Endodermal cell (in vitro differentiated cells): ENCODE data around the gene TIAM2. TPM values are rescaled to one million over a fixed set of nuclear protein-coding genes. Genes with fewer than 3 reads are reported as not detected.

Experiments
- DNase-seq: peaks from one replicate; pipeline ENCODE4 v3.0.0-alpha.2; 2017
- H3K27ac ChIP-seq: 2 replicates; pipeline ENCODE4 v1.5.1; 2013; ENCODE audit warnings: mild to moderate bottlenecking, low read depth, low read length, moderate library complexity
- H3K27me3 ChIP-seq: 2 replicates; pipeline ENCODE4 v1.6.1; 2013; ENCODE audit warnings: mild to moderate bottlenecking, low read length, moderate library complexity; ENCODE audit not compliant: insufficient read depth, control insufficient read depth, poor library complexity, severe bottlenecking
- H3K36me3 ChIP-seq: 2 replicates; pipeline ENCODE4 v1.7.0; 2013; ENCODE audit warnings: mild to moderate bottlenecking, low read length, moderate library complexity; ENCODE audit not compliant: control insufficient read depth, insufficient read depth
- H3K4me1 ChIP-seq: one replicate; pipeline ENCODE4 v1.7.0; 2013; ENCODE audit warnings: low read length; ENCODE audit not compliant: control insufficient read depth, insufficient read depth
- H3K4me3 ChIP-seq: 2 replicates; pipeline ENCODE4 v1.5.1; 2013; ENCODE audit warnings: mild to moderate bottlenecking, low read length, moderate library complexity
- H3K9ac ChIP-seq: 2 replicates; pipeline ENCODE4 v1.6.1; 2013; ENCODE audit warnings: mild to moderate bottlenecking, low read length, moderate library complexity; ENCODE audit not compliant: poor library complexity, severe bottlenecking; ENCODE audit errors: extremely low read depth
- H3K9me3 ChIP-seq: 2 replicates; pipeline ENCODE4 v1.6.1; 2013; ENCODE audit warnings: mild to moderate bottlenecking, low read length, moderate library complexity; ENCODE audit not compliant: control insufficient read depth
- H3K27ac Mint-ChIP-seq: 2 replicates; pipeline ENCODE4 v1.8.0; 2020; ENCODE audit warnings: mixed read lengths
- H3K27me3 Mint-ChIP-seq: 2 replicates; pipeline ENCODE4 v1.8.0; 2021; ENCODE audit warnings: mild to moderate bottlenecking, mixed read lengths; ENCODE audit not compliant: insufficient read depth
- H3K36me3 Mint-ChIP-seq: 2 replicates; pipeline ENCODE4 v1.8.0; 2020; ENCODE audit warnings: low read depth, mixed read lengths
- H3K4me1 Mint-ChIP-seq: 2 replicates; pipeline ENCODE4 v1.8.0; 2020; ENCODE audit warnings: mixed read lengths
- H3K4me3 Mint-ChIP-seq: 2 replicates; pipeline ENCODE4 v1.8.0; 2020; ENCODE audit warnings: mild to moderate bottlenecking, moderate library complexity, mixed read lengths
- H3K9me3 Mint-ChIP-seq: 2 replicates; pipeline ENCODE4 v1.8.0; 2020; ENCODE audit warnings: mild to moderate bottlenecking, mixed read lengths
- CTCF ChIP-seq: fragments of 200-600 bp; sonication (generic); conservative IDR thresholded peaks from 2 replicates; pipeline ENCODE4 v1.5.0; 2021; ENCODE audit warnings: antibody characterized with exemption, mild to moderate bottlenecking
- WGBS, 2 experiments: methylation state at CpG; one replicate each; pipeline versions ENCODE4 v1.1.5 to v1.1.7; 2013; ENCODE audit warnings: missing lambda C conversion rate in 2 of 2, mixed read lengths in 1 of 2; ENCODE audit not compliant: insufficient coverage in 1 of 2, insufficient read length in 1 of 2; 5-methylcytosine and 5-hydroxymethylcytosine counted together
- total RNA-seq, 2 donors: library from RNA; stranded (reverse); fragmentation: NEBNext Ultra II Directional in 1 of 2; extraction: Animal tissue kit (Norgen Biotek cat#: 25700) in 1 of 2; gene quantifications; 2 replicates in 1 of 2; 3 replicates in 1 of 2; pipeline ENCODE4 v1.2.1, GENCODE V29; 2021

TIAM2 gene
- total RNA-seq, 2 donors from 2014 or later = 15.7 to 17.5 TPM

DNA sequence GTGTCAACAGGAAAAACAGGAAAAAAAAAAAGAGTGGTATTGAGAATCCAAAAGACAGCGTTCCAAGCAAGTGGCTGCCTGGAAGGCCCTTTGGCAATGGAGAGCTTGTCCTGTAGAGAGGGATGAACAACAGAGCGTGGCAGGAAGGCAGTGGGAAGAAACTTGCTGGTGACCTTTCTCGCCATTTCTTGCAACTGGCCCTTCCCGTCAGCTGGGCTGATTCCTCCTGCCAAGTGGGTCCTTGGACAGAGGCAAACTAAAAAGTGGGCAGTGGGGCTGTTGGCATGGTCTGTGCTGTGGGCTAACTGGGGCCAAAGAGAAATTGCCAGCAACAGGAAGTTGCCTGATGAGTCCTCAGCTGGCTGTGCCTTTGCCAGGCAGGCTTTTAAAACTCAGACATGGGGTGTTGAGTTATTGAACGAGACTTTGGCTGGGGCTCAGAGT is 224.8 kb downstream of the TIAM2 start:
- H3K4me1 ChIP-seq = peaks cover 8% of the 10 kb centered on the region
- Mint-ChIP-seq H3K4me1 (peaks cover 20% of the 10 kb centered on the region), H3K9me3 (no peaks in the 10 kb centered on the region), H3K27me3 (no peaks in the 10 kb centered on the region), H3K27ac (no peak overlapping the region), H3K4me3 (no peak overlapping the region), H3K36me3 (no peaks in the 10 kb centered on the region)
- 91 to 96% methylated on average over 2 to 5 of the region's 5 CpGs for WGBS, 2 experiments
- no peaks in the 10 kb centered on the region for H3K36me3 ChIP-seq
- no peaks in the 10 kb centered on the region for H3K27me3 ChIP-seq
- no peak for TF ChIP-seq CTCF
- no peak overlapping the region for H3K9ac ChIP-seq
- H3K27ac ChIP-seq = no peak overlapping the region
- H3K4me3 ChIP-seq = no peak overlapping the region
- DNase-seq = no peak
- H3K9me3 ChIP-seq = no peaks in the 10 kb centered on the region

DNA sequence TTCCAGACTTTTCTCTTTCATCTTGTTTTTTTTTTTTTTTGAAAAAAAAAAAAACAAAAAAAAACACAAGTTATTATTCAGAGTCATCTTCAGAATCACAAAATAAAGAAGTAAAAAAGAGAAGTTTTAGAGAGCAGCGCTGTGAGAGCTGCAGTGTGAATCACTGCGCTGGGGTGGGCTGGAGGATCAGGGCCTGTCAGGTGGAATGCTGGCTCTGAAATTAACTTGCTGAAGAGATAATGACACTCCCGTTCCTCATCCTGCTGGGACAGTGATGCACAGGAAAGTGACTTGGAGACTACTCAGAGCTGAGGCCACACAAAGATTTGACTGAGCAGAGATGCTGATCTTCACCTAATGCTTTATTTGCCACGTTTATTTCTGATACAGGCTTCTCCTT is 226.0 kb downstream of the TIAM2 start:
- no peaks in the 10 kb centered on the region for H3K27me3 ChIP-seq
- TF ChIP-seq CTCF = no peak
- H3K4me1 ChIP-seq = peaks cover 8% of the 10 kb centered on the region
- Mint-ChIP-seq H3K36me3 (peaks cover 1% of the 10 kb centered on the region), H3K27ac (no peak overlapping the region), H3K9me3 (no peaks in the 10 kb centered on the region), H3K4me3 (no peak overlapping the region), H3K27me3 (no peaks in the 10 kb centered on the region), H3K4me1 (peaks cover 20% of the 10 kb centered on the region)
- no peaks in the 10 kb centered on the region for H3K9me3 ChIP-seq
- H3K27ac ChIP-seq = no peak overlapping the region
- 92 to 95% methylated on average over 3 to 4 of the region's 4 CpGs for WGBS, 2 experiments
- no peak overlapping the region for H3K4me3 ChIP-seq
- H3K9ac ChIP-seq = no peak overlapping the region
- DNase-seq = no peak
- H3K36me3 ChIP-seq = no peaks in the 10 kb centered on the region

DNA sequence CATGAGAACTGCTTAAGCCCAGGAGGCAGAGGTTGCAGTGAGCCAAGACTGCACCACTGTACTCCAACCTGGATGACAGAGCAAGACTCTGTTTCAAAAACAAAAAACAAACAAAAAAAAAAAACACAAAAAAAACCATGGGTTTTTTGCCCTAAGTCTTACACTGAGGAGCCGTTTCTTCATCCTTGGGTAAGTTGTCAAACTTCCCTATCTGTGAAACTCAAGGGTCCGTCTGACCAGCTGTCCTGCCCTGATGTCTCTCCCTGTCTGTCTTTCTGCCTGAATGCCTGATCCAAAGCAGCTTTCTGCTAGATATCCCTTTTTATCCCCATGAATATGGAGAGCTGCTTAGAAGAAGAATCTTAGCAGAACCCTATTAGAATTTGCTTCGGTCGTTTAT is 227.4 kb downstream of the TIAM2 start:
- Histone ChIP-seq H3K4me1 (peaks cover 8% of the 10 kb centered on the region), H3K9ac (no peak overlapping the region), H3K9me3 (peaks cover 5% of the 10 kb centered on the region), H3K27ac (no peak overlapping the region), H3K36me3 (no peaks in the 10 kb centered on the region), H3K27me3 (no peaks in the 10 kb centered on the region), H3K4me3 (no peak overlapping the region)
- DNase-seq = no peak
- WGBS, 2 experiments = 94 to 97% methylated on average over 4 of the region's 4 CpGs
- Mint-ChIP-seq H3K4me3 (no peak overlapping the region), H3K36me3 (peaks cover 6% of the 10 kb centered on the region), H3K9me3 (peaks cover 6% of the 10 kb centered on the region), H3K4me1 (peaks cover 21% of the 10 kb centered on the region), H3K27me3 (no peaks in the 10 kb centered on the region), H3K27ac (no peak overlapping the region)
- no peak for TF ChIP-seq CTCF
